Keratinocyte (primary cell): ENCODE data around the gene TACR2.

Source experiments
- EZH2 ChIP-seq: IDR thresholded peaks from one replicate; pipeline ENCODE4 v1.6.1; 2012; ENCODE audit warnings: inconsistent platforms, mild to moderate bottlenecking, low read length, moderate library complexity
- TF ChIP-seq, protein P1 (sequence below), 3 experiments: IDR thresholded peaks in 1 of 3; conservative IDR thresholded peaks in 1 of 3; optimal IDR thresholded peaks in 1 of 3; 2 replicates in 2 of 3; 3 replicates in 1 of 3; pipeline versions ENCODE3 to v1.5.1; 2011; ENCODE audit warnings: low read length in 3 of 3, mild to moderate bottlenecking in 3 of 3, moderate library complexity in 2 of 3, control low read depth in 1 of 3, inconsistent platforms in 1 of 3; ENCODE audit not compliant: insufficient read depth in 2 of 3; ENCODE audit errors: extremely low read depth in 1 of 3

DNA sequence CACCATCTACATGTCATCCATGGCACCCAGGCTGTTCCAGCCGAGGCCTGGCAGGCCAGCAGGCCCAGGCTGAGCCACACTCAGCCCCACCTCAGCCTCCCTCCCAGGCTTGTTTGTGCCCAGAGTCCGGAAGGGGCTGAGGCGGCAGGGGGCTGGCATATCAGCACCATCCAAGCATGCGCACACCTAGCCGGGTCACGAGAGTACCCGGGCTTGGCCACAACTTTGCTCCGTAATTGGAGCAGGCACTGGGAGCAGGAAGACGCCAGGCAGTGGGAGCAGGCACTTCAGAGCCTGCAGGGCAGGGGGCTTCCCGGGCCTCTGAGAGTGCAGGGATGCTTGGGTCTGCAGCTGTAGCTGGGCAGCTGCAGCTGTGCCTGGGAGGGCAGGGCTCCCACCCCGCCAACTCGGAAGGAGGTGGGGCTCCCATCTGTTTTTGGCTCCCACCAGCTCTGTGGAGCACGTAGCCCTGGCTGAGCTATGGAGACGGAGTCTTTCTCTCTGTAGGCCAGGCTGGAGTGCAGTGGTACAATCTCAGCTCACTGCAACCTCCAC lies 19.3 kb upstream of the TACR2 start:
- no peak for TF ChIP-seq EZH2
- TF ChIP-seq, protein P1, sequence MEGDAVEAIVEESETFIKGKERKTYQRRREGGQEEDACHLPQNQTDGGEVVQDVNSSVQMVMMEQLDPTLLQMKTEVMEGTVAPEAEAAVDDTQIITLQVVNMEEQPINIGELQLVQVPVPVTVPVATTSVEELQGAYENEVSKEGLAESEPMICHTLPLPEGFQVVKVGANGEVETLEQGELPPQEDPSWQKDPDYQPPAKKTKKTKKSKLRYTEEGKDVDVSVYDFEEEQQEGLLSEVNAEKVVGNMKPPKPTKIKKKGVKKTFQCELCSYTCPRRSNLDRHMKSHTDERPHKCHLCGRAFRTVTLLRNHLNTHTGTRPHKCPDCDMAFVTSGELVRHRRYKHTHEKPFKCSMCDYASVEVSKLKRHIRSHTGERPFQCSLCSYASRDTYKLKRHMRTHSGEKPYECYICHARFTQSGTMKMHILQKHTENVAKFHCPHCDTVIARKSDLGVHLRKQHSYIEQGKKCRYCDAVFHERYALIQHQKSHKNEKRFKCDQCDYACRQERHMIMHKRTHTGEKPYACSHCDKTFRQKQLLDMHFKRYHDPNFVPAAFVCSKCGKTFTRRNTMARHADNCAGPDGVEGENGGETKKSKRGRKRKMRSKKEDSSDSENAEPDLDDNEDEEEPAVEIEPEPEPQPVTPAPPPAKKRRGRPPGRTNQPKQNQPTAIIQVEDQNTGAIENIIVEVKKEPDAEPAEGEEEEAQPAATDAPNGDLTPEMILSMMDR (optimal IDR thresholded peaks at IDR 0.05 in 1 of 3, IDR thresholded peaks at IDR 0.05 in 1 of 3, conservative IDR thresholded peaks at IDR 0.05 in 1 of 3; ENCODE audit: extremely low read depth in 1 of 3, insufficient read depth in 2 of 3, low read length in 3 of 3), result no peak
